NCI-H69 (cell line): ENCODE measurements around the gene HSP90AB1.

Experiments used
- DNase-seq: peaks from one replicate; lab custom pipeline; 2025; lab: John Stamatoyannopoulos, UW

The HSP90AB1 gene

GRCh38 chr6:44286747-44287146 is 39.8 kb downstream of the HSP90AB1 start:
- DNase-seq, result no peak

- DNase-seq, result peak; percentile 77
These were observed 42.9 kb downstream of the HSP90AB1 start for GRCh38 chr6:44289726-44290260.

- no peak for DNase-seq
These were observed 44.9 kb downstream of the HSP90AB1 start for GRCh38 chr6:44291841-44292240.

GRCh38 chr6:44292661-44293365 is 45.9 kb downstream of the HSP90AB1 start:
- no peak for DNase-seq

GRCh38 chr6:44294832-44295791 is 48.2 kb downstream of the HSP90AB1 start:
- peak; percentile 59 for DNase-seq

- DNase-seq, result peak; percentile 85
These were observed 50.5 kb downstream of the HSP90AB1 start for GRCh38 chr6:44297063-44298038.

GRCh38 chr6:44298055-44298803 is 51.3 kb downstream of the HSP90AB1 start:
- peak; percentile 39 for DNase-seq

GRCh38 chr6:44298864-44299263 is 52.0 kb downstream of the HSP90AB1 start:
- DNase-seq, result no peak

GRCh38 chr6:44300292-44300823 is 53.5 kb downstream of the HSP90AB1 start:
- DNase-seq, result no peak

- no peak for DNase-seq
These were observed 54.2 kb downstream of the HSP90AB1 start for GRCh38 chr6:44301106-44301505.

- no peak for DNase-seq
These were observed 55.1 kb downstream of the HSP90AB1 start for GRCh38 chr6:44301782-44302564.

GRCh38 chr6:44302856-44303255 is 56.0 kb downstream of the HSP90AB1 start:
- no peak for DNase-seq
